Fibroblast of lung (primary cell): ENCODE data around the gene GRK4.

Experiments used
- EZH2 ChIP-seq: IDR thresholded peaks from 2 replicates; pipeline ENCODE4 v1.5.1; 2012; ENCODE audit warnings: low read length, control low read depth, mild to moderate bottlenecking; ENCODE audit errors: missing control alignments
- TF ChIP-seq, protein P1 (sequence below), 2 donors: IDR thresholded peaks in 1 of 2; conservative IDR thresholded peaks in 1 of 2; 1 replicate in 1 of 2; 2 replicates in 1 of 2; pipeline ENCODE4 v1.5.1; 2011 to 2012; ENCODE audit warnings: low read length in 2 of 2, control low read depth in 1 of 2, inconsistent platforms in 1 of 2, low read depth in 1 of 2, mild to moderate bottlenecking in 1 of 2

DNA sequence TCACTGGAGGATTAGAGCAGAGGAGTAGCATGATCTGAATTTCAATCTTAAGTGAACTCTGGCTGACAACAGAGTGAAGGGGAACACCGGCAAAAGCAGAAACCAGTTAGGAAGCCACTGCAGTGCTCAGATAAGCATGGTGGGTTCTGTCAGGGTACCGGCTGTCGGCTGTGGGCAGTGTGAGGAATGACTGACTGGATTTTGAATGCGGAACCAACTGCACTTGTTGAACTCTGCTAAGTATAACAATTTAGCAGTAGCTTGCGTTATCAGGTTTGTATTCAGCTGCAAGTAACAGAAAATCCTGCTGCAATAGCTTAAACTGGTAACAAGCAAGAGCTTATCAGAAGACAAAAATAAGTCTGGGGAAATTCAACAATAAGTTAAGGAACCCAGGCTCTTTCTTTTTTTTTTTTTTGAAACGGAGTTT, 116.3 kb downstream of the GRK4 start:
- TF ChIP-seq, protein P1, sequence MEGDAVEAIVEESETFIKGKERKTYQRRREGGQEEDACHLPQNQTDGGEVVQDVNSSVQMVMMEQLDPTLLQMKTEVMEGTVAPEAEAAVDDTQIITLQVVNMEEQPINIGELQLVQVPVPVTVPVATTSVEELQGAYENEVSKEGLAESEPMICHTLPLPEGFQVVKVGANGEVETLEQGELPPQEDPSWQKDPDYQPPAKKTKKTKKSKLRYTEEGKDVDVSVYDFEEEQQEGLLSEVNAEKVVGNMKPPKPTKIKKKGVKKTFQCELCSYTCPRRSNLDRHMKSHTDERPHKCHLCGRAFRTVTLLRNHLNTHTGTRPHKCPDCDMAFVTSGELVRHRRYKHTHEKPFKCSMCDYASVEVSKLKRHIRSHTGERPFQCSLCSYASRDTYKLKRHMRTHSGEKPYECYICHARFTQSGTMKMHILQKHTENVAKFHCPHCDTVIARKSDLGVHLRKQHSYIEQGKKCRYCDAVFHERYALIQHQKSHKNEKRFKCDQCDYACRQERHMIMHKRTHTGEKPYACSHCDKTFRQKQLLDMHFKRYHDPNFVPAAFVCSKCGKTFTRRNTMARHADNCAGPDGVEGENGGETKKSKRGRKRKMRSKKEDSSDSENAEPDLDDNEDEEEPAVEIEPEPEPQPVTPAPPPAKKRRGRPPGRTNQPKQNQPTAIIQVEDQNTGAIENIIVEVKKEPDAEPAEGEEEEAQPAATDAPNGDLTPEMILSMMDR (conservative IDR thresholded peaks at IDR 0.05 in 1 of 2, IDR thresholded peaks at IDR 0.05 in 1 of 2; ENCODE audit: low read depth in 1 of 2, low read length in 2 of 2): no peak
- no peak for TF ChIP-seq EZH2
